ENCODE results near the gene MYO1D.
"Not testable (repeated sequence)": the region's sequence is repeated elsewhere in the genome, so short reads cannot be mapped to it uniquely, and the experiment has no call there.

The MYO1D gene

DNA sequence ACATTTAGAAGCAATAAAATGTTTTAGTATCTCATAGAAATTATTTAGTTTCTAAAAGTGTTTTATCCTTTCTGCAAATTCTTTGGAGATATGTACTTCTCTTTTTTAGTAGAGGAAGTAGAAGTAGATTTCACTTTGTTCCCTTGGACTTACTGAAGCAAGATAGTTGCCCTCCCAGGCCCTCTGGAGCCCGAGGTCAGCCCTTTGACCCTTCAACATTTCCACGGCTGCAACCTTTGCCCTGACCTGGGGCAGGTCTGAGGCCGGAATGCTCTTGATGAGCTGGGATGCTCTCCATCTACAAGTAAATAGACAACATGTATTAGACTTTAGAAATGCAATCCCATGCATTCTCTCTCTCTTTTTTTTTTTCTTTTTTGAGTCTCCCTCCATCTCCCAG is 222.6 kb downstream of the MYO1D start:
- TF ChIP-seq, protein P1, sequence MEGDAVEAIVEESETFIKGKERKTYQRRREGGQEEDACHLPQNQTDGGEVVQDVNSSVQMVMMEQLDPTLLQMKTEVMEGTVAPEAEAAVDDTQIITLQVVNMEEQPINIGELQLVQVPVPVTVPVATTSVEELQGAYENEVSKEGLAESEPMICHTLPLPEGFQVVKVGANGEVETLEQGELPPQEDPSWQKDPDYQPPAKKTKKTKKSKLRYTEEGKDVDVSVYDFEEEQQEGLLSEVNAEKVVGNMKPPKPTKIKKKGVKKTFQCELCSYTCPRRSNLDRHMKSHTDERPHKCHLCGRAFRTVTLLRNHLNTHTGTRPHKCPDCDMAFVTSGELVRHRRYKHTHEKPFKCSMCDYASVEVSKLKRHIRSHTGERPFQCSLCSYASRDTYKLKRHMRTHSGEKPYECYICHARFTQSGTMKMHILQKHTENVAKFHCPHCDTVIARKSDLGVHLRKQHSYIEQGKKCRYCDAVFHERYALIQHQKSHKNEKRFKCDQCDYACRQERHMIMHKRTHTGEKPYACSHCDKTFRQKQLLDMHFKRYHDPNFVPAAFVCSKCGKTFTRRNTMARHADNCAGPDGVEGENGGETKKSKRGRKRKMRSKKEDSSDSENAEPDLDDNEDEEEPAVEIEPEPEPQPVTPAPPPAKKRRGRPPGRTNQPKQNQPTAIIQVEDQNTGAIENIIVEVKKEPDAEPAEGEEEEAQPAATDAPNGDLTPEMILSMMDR (IDR thresholded peaks at IDR 0.05; ENCODE audit: low read depth, low read length): no peak
- H3K9me3 ChIP-seq: no peaks in the 10 kb centered on the region
- no peaks in the 10 kb centered on the region for H3K36me3 ChIP-seq
- H3K4me1 ChIP-seq: no peaks in the 10 kb centered on the region
- DNase-seq: no peak
- no peak overlapping the region for H3K4me3 ChIP-seq (ENCODE audit: low read depth, low read length)
- no peaks in the 10 kb centered on the region for H3K27me3 ChIP-seq

DNA sequence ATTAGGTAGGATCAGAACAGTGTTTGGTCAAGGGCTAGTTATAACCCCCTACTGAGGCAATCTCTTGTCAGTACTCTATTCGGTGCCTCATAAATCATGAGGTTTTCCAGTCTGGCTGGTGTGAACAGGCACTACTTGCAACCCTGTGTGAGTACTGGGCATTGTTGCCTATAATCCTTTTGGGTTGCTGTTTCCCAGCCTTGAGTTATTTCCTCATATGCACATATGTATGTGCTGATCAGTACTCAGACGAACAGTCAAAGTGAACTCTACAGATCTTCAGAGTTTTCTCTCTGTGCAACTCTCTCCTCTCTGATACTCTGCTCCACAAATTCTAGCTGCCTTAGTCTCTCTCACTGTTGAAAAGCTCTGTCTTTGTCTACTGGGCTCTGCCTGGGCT is 225.8 kb downstream of the MYO1D start:
- H3K27me3 ChIP-seq: no peaks in the 10 kb centered on the region
- H3K9me3 ChIP-seq: no peaks in the 10 kb centered on the region
- TF ChIP-seq, protein P1 (IDR thresholded peaks at IDR 0.05; ENCODE audit: low read depth, low read length): no peak
- H3K4me1 ChIP-seq: no peaks in the 10 kb centered on the region
- no peak overlapping the region for H3K4me3 ChIP-seq (ENCODE audit: low read depth, low read length)
- no peaks in the 10 kb centered on the region for H3K36me3 ChIP-seq
- no peak for DNase-seq

- TF ChIP-seq, protein P1 (IDR thresholded peaks at IDR 0.05; ENCODE audit: low read depth, low read length): no peak
- Histone ChIP-seq H3K4me1 (no peaks in the 10 kb centered on the region), H3K4me3 (ENCODE audit: low read depth, low read length) (no peak overlapping the region), H3K27me3 (no peaks in the 10 kb centered on the region), H3K9me3 (no peaks in the 10 kb centered on the region), H3K36me3 (no peaks in the 10 kb centered on the region)
- DNase-seq: no peak
These were observed 228.5 kb downstream of the MYO1D start for GRCh38 chr17:32648450-32648849.

DNA sequence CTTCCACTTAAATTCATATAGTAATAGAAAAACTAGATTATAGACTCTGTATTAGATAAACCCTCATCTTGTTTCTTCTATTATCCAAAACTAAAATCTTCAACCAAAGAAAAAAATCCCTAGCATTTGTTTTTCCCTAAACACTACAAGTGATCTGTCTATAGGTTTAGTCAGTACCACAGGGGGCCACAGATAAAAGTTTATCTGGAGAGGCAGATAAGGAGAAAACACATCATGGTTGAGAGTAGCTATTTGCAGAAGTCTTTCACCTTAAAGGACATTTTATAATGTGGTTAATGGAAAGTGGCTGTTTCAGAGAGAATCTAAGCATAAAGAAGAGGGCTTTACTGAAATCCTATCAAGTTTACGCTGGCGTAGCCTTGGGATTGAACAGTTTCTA is 230.0 kb downstream of the MYO1D start:
- no peaks in the 10 kb centered on the region for H3K9me3 ChIP-seq
- TF ChIP-seq, protein P1 (IDR thresholded peaks at IDR 0.05; ENCODE audit: low read depth, low read length): no peak
- no peaks in the 10 kb centered on the region for H3K27me3 ChIP-seq
- DNase-seq: no peak
- no peak overlapping the region for H3K4me3 ChIP-seq (ENCODE audit: low read depth, low read length)
- H3K36me3 ChIP-seq: no peaks in the 10 kb centered on the region
- no peaks in the 10 kb centered on the region for H3K4me1 ChIP-seq

DNA sequence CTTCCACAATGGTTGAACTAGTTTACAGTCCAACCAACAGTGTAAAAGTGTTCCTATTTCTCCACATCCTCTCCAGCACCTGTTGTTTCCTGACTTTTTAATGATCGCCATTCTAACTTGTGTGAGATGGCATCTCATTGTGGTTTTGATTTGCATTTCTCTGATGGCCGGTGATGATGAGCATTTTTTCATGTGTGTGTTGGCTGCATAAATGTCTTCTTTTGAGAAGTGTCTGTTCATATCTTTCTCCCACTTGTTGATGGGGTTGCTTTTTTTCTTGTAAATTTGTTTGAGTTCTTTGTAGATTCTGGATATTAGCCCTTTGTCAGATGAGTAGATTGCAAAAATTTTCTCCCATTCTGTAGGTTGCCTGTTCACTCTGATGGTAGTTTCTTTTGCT is 235.4 kb downstream of the MYO1D start:
- H3K9me3 ChIP-seq; H3K36me3 ChIP-seq; DNase-seq; H3K27me3 ChIP-seq; H3K4me3 ChIP-seq (ENCODE audit: low read depth, low read length); H3K4me1 ChIP-seq: not testable (repeated sequence)

DNA sequence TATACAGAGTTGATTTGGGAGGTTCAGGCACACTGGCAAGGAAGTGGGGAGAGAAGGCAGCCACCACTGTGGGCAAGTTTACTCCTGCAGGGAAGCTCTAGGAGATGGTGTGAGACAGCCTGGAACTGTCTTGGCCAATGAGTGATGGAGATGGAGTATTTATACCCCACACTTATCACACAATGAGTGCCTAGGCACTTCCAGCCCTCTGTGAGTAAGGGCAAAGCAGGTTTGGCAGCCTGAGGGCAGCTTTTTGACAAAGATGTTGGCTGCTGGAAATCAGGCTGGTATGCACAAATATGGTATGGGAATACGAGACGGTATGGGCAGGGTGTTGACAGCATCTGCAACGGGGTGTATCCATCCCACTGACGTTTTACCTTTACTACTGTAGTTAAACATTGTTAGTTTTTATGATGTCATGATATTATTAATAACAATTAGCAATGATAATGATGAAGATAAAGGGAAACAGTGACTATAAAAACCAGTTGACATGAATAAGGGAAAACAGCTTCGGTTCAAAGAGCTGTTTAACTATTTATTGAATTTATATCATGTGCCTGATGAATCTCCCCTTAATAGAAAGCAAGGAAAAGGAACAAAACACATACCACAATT is 240.2 kb downstream of the MYO1D start:
- no peaks in the 10 kb centered on the region for H3K36me3 ChIP-seq
- no peaks in the 10 kb centered on the region for H3K4me1 ChIP-seq
- DNase-seq: no peak
- H3K27me3 ChIP-seq: no peaks in the 10 kb centered on the region
- H3K9me3 ChIP-seq: no peaks in the 10 kb centered on the region
- TF ChIP-seq, protein P1 (IDR thresholded peaks at IDR 0.05; ENCODE audit: low read depth, low read length): no peak
- no peak overlapping the region for H3K4me3 ChIP-seq (ENCODE audit: low read depth, low read length)

DNA sequence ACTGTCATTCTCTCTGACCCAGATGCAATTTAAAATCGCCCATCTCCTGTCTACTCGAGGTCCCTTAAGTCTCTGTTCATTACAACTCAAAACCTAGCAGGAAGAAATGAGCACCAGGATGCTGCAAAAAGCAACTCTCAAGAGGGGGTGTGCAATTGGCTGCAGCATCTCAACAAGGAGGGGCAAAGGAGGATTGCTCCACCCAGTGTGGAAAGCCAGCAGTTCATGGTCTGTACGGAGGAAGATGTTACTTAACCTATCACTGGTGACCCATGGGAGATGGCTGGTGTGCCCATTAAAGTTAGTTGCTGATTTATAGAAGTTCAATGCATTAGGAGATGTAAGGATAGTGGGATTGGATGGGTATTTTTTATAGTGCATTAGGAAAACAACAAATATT is 242.8 kb downstream of the MYO1D start:
- H3K27me3 ChIP-seq: no peaks in the 10 kb centered on the region
- H3K36me3 ChIP-seq: no peaks in the 10 kb centered on the region
- no peaks in the 10 kb centered on the region for H3K4me1 ChIP-seq
- H3K9me3 ChIP-seq: no peaks in the 10 kb centered on the region
- TF ChIP-seq, protein P1 (IDR thresholded peaks at IDR 0.05; ENCODE audit: low read depth, low read length): no peak
- DNase-seq: no peak
- no peak overlapping the region for H3K4me3 ChIP-seq (ENCODE audit: low read depth, low read length)
